Cardiac fibroblast (primary cell): Measurements from ENCODE around the gene NRG3.

Experiments
- DNase-seq, 2 donors: peaks; one replicate each; pipeline versions ENCODE4 v3.0.0 to v3.0.0-alpha.2; 2010; ENCODE audit warnings: low read depth in 2 of 2
- H3K4me3 ChIP-seq, 2 donors: replicated peaks in 1 of 2; 1 replicate in 1 of 2; 2 replicates in 1 of 2; pipeline ENCODE4 v1.5.1; 2011; ENCODE audit warnings: low read depth in 2 of 2, low read length in 2 of 2, mild to moderate bottlenecking in 2 of 2, moderate library complexity in 1 of 2
- CTCF ChIP-seq: IDR thresholded peaks from one replicate; pipeline ENCODE4 v1.5.1; 2011; ENCODE audit warnings: low read depth, mild to moderate bottlenecking, low read length, inconsistent platforms

Gene NRG3

DNA sequence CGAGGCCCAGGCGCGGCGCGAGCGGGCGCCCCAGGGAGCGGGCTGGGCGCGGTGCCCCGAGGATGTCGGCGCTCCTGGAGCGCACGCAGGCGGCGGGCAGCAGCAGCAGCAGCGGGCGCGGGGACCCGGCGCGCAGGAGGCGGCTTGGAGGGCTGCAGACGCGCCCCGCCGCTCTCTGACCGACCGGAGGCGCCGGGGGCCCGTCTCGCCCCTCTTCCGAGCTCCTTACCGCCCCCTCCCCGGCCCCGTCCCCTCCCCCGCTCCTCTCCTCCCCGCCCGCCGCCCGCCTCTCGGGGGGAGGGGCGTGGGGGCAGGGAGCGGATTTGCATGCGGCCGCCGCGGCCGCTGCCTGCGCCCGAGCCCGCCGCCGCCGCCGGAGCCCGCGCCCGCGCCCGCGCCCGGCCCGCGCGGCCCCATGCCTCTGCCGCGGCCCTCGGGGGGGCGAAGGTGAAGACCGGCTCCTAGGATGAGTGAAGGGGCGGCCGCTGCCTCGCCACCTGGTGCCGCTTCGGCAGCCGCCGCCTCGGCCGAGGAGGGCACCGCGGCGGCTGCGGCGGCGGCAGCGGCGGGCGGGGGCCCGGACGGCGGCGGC, at the start of gene NRG3:
TSS of gene NRG3 (plus strand) at position 320 of the 592 bp plus-strand sequence.
- DNase-seq, result no peak
- peak within 1 kb of the TSS in 1 of 2 donors; percentile 42 for H3K4me3 ChIP-seq
- TF ChIP-seq CTCF, result no peak

GRCh38 chr10:81828251-81828650, 46.7 kb upstream of the NRG3 start:
- no peak for DNase-seq
- TF ChIP-seq CTCF, result no peak
- H3K4me3 ChIP-seq, result no peak overlapping the region

DNA sequence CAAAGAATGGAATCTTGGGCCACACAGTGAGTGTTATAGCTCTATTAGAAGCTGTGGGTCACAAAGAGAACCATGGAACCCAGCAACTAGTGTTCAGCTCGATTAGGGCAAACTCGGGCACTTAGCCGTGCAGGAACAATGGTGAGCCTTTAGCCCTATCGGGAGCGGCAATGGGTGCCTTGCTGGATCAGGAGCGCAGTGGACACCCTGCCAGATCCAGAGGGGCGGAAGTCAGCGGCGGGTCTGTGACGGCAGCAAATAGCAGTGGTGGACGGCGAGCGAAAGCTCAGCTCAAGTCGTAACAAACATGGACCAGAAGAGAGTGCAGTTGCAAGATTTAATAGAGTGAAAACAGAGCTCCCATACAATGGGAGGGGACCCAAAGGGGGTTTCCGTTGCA, 43.9 kb upstream of the NRG3 start:
- no peak for TF ChIP-seq CTCF
- DNase-seq, result no peak

GRCh38 chr10:81838950-81839349, 36.0 kb upstream of the NRG3 start:
- DNase-seq, result no peak
- no peak overlapping the region for H3K4me3 ChIP-seq
- TF ChIP-seq CTCF, result peak; percentile 28

More for the DNA sequence above, 43.9 kb upstream of the NRG3 start:
- no peak overlapping the region for H3K4me3 ChIP-seq

- TF ChIP-seq CTCF, result no peak
- no peak overlapping the region for H3K4me3 ChIP-seq
- peak in 1 of 2 donors; percentile 21 for DNase-seq
Observed at GRCh38 chr10:81843042-81843441, 32.0 kb upstream of the NRG3 start.

DNA sequence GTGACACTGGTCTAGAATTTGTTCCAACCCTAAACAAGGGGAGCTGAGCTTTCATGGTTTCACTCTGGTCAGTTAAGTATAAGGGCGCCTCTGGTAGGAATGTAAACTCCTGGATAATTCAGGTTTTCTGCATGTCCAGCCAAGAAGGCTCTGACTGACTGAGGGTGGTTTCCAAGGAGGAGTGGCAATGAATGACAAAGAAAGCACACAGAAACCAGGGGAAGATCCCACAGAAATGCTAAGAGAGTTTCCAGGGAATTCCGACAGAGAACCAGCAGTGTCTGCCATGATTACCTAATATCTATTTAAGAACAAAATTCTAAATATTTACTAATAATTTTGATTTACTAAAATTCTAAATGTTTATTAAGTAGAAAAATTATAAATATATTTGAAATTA, 27.3 kb upstream of the NRG3 start:
- no peak for DNase-seq
- no peak for TF ChIP-seq CTCF
- no peak overlapping the region for H3K4me3 ChIP-seq

GRCh38 chr10:81848514-81848913, 26.5 kb upstream of the NRG3 start:
- no peak for TF ChIP-seq CTCF
- DNase-seq, result no peak
- H3K4me3 ChIP-seq, result no peak overlapping the region
